Astrocyte of the spinal cord (primary cell): ENCODE measurements around the gene SLC35E3.

Experiments
- DNase-seq: peaks from one replicate; pipeline ENCODE4 v3.0.0; 2011; ENCODE audit warnings: low read depth, low spot score
- H3K4me3 ChIP-seq: 2 replicates; pipeline ENCODE4 v1.5.1; 2011; ENCODE audit warnings: low read depth, mild to moderate bottlenecking, low read length, moderate library complexity
- in situ Hi-C: cut with HindIII; loops from 2 replicates; pipeline ENCODE4 v1.10.0; 2017; ENCODE audit warnings: low sequenced_read_pairs
- TF ChIP-seq, protein P1 (sequence below): IDR thresholded peaks from 2 replicates; pipeline ENCODE4 v1.5.1; 2012; ENCODE audit warnings: low read depth, mild to moderate bottlenecking, low read length, inconsistent platforms

The SLC35E3 gene

GRCh38 chr12:68759852-68760251 is 13.9 kb downstream of the SLC35E3 start:
- TF ChIP-seq, protein P1, sequence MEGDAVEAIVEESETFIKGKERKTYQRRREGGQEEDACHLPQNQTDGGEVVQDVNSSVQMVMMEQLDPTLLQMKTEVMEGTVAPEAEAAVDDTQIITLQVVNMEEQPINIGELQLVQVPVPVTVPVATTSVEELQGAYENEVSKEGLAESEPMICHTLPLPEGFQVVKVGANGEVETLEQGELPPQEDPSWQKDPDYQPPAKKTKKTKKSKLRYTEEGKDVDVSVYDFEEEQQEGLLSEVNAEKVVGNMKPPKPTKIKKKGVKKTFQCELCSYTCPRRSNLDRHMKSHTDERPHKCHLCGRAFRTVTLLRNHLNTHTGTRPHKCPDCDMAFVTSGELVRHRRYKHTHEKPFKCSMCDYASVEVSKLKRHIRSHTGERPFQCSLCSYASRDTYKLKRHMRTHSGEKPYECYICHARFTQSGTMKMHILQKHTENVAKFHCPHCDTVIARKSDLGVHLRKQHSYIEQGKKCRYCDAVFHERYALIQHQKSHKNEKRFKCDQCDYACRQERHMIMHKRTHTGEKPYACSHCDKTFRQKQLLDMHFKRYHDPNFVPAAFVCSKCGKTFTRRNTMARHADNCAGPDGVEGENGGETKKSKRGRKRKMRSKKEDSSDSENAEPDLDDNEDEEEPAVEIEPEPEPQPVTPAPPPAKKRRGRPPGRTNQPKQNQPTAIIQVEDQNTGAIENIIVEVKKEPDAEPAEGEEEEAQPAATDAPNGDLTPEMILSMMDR = no peak
- in situ Hi-C loops = no loop called here
- no peak overlapping the region for H3K4me3 ChIP-seq
- DNase-seq = no peak

- in situ Hi-C loops = no loop called here
- TF ChIP-seq, protein P1 = no peak
- H3K4me3 ChIP-seq = no peak overlapping the region
- DNase-seq = no peak
Observed at GRCh38 chr12:68760806-68761441, 14.9 kb downstream of the SLC35E3 start.

- H3K4me3 ChIP-seq = no peak overlapping the region
- DNase-seq = no peak
- in situ Hi-C loops = no loop called here
- TF ChIP-seq, protein P1 = no peak
Observed at GRCh38 chr12:68761442-68761812, 15.5 kb downstream of the SLC35E3 start.

DNA sequence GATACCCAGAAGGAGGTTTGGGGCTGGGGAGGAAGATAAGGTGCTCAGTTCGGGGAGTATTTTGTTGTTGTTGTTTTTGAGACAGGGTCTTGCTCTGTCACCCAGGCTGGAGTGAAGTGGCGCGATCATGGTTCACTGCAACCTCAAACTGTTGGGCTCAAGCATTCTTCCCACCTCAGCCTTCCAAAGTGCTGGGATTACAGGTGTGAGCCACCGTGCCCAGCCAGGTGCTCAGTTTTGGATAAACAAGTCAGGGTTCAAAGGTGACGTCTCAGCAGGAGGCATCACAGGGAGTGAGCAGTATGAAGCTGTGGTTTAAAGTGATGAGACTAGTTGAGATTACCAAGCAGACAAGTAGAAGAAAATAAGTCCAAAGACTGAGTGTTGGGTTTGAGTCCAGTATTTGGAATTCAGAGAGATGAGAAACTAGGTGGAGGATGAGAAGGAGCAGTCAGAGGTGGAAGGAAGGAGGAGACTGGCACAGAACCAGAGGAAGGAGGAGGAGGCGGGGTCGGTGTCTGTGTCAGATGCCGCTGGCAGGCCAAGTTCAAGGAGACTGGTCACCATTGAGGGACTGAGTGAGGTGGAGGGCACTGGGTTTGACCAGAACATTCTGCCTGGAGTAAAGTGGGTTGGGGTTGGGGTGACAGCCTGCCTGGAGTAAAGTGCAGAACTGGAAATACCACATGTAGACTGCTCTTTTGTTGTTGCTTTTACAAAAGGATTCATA is 16.1 kb downstream of the SLC35E3 start:
- H3K4me3 ChIP-seq = no peak overlapping the region
- TF ChIP-seq, protein P1 = no peak
- no peak for DNase-seq
- in situ Hi-C loops = no loop called here

GRCh38 chr12:68762691-68763090 is 16.7 kb downstream of the SLC35E3 start:
- no peak for DNase-seq
- in situ Hi-C loops = no loop called here
- TF ChIP-seq, protein P1 = no peak
- no peak overlapping the region for H3K4me3 ChIP-seq

DNA sequence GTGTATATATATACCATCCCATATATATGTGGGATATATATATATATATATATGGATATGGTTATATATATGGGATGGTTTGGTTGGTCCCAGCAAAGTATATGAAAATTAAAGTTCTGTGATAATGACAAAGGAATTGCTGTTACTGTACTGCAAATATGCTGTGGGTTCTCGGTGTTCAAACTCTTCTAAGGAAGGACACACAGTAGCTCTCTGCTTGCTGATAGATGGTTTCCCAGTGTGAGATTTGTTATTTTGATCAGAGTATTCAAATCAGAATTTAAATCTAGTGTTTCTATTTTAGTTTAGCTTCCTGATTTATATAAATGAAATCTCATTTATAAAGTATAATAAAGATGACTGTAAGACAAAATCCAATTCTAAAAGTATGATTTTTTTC is 19.7 kb downstream of the SLC35E3 start:
- in situ Hi-C loops = no loop called here
- TF ChIP-seq, protein P1 = no peak
- no peak for DNase-seq
- no peak overlapping the region for H3K4me3 ChIP-seq
